Body of pancreas (tissue), 4 donors: ENCODE results near the gene FLOT2. TPM values are rescaled to one million over a fixed set of nuclear protein-coding genes. Genes with fewer than 3 reads are reported as not detected.

Source experiments
- ATAC-seq: fragments of 150-250 bp; one replicate; pipeline ENCODE4 v1.9.1; 2016
- DNase-seq, 4 donors: peaks; one replicate each; pipeline ENCODE4 v3.0.0-alpha.2; 2019
- H3K27ac ChIP-seq, 4 donors: fragments of 200-600 bp; sonication (generic); 1 replicate in 3 of 4; 2 replicates in 1 of 4; pipeline versions ENCODE4 v1.5.1 to v1.6.1; 2016 to 2019; ENCODE audit warnings: mild to moderate bottlenecking in 1 of 4, mixed read lengths in 1 of 4, moderate library complexity in 1 of 4
- H3K27me3 ChIP-seq, 2 donors: fragments of 200-600 bp; sonication (generic); one replicate each; pipeline ENCODE4 v1.6.0; 2016; ENCODE audit warnings: mild to moderate bottlenecking in 1 of 2
- H3K36me3 ChIP-seq, 2 donors: fragments of 200-600 bp; sonication (generic); replicated peaks in 1 of 2; 2 replicates each; pipeline ENCODE4 v1.5.1; 2016; ENCODE audit warnings: low read depth in 2 of 2; ENCODE audit not compliant: insufficient read depth in 1 of 2
- H3K4me1 ChIP-seq: fragments of 200-600 bp; sonication (generic); one replicate; pipeline ENCODE4 v1.6.0; 2016
- H3K4me3 ChIP-seq, 2 donors: fragments of 200-600 bp; sonication (generic); 1 replicate in 1 of 2; 2 replicates in 1 of 2; pipeline ENCODE4 v1.5.1; 2016 to 2019
- H3K9me3 ChIP-seq, 3 donors: fragments of 200-600 bp; sonication (generic); 1 replicate in 2 of 3; 2 replicates in 1 of 3; pipeline ENCODE4 v1.5.1; 2016
- POLR2A ChIP-seq, 3 donors: fragments of 450-650 bp; IDR thresholded peaks; one replicate each; pipeline ENCODE4 v1.6.1; 2016; ENCODE audit warnings: antibody characterized with exemption in 3 of 3, mild to moderate bottlenecking in 2 of 3
- WGBS, 2 donors: methylation state at CpG; one replicate each; pipeline ENCODE4 v1.1.5; 2017; 5-methylcytosine and 5-hydroxymethylcytosine counted together
- intact Hi-C: fragments of 100-400 bp; cut with DNase I; formaldehyde crosslinking; loops from one replicate; pipeline ENCODE4 v1.15.1; 2023
- total RNA-seq, 2 donors: library from RNA; depleted of rRNA; stranded (reverse); fragments of >200 nt; gene quantifications; one replicate each; pipeline ENCODE4 v1.1.0, GENCODE V29; 2016
- TF ChIP-seq, protein P1 (sequence below), 7 experiments: fragments of 450-650 bp in 4 of 7; fragments of 200-600 bp in 3 of 7; sonication (generic) in 3 of 7; IDR thresholded peaks; one replicate each; pipeline ENCODE4 v1.5.1; 2016 to 2019; ENCODE audit warnings: antibody characterized with exemption in 7 of 7

Gene FLOT2
- total RNA-seq, 2 donors from 2014 or later: 26.0 to 32.4 TPM

DNA sequence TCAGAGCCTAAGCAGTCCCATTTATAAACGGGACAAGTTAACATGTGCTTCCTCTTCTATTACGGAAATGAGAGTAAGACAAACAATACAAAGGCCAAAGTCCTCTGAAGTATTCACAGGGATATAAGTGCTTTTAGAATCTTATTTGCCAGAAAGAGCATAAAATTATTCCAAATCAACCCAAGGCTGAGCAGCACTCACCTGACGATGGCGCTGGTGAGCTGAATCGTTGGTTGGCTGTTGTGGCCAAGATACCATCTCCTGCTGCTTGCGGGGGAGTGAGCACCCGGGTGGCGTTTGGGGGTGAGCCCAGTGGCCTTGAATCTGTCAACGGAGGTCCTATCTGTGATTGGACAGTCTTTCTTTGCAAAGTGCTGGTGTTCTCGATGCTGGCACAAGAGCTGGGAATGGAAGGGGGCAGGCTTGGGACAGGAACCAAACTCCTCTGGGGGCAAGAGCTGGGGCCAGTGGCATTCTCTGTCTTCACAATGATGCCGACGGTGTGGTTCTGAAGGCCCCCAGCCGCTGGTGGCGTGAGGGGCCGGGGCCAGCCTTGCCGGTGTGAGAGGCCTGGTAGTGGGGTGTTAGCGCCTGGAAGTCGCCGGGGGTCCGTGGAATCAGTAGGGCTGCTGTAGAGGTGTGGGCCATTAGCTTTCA lies 14.9 kb upstream of the FLOT2 start:
- no peak overlapping the region for H3K27ac ChIP-seq
- WGBS, 2 donors: 55 to 66% methylated on average over 20 of the region's 20 CpGs
- no peaks in the 10 kb centered on the region for H3K9me3 ChIP-seq
- peaks cover 17 to 50% of the 10 kb centered on the region in 2 donors for H3K36me3 ChIP-seq
- intact Hi-C loops: no loop called here
- H3K4me3 ChIP-seq: no peak overlapping the region
- ATAC-seq (no peak), DNase-seq (no peak)
- TF ChIP-seq POLR2A (IDR thresholded peaks at IDR 0.05): no peak
- TF ChIP-seq, protein P1, sequence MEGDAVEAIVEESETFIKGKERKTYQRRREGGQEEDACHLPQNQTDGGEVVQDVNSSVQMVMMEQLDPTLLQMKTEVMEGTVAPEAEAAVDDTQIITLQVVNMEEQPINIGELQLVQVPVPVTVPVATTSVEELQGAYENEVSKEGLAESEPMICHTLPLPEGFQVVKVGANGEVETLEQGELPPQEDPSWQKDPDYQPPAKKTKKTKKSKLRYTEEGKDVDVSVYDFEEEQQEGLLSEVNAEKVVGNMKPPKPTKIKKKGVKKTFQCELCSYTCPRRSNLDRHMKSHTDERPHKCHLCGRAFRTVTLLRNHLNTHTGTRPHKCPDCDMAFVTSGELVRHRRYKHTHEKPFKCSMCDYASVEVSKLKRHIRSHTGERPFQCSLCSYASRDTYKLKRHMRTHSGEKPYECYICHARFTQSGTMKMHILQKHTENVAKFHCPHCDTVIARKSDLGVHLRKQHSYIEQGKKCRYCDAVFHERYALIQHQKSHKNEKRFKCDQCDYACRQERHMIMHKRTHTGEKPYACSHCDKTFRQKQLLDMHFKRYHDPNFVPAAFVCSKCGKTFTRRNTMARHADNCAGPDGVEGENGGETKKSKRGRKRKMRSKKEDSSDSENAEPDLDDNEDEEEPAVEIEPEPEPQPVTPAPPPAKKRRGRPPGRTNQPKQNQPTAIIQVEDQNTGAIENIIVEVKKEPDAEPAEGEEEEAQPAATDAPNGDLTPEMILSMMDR (IDR thresholded peaks at IDR 0.05): peak in 5 of 7 experiments; percentile 4 to 33 (median 22)
- no peaks in the 10 kb centered on the region for H3K27me3 ChIP-seq
- H3K4me1 ChIP-seq: no peaks in the 10 kb centered on the region

DNA sequence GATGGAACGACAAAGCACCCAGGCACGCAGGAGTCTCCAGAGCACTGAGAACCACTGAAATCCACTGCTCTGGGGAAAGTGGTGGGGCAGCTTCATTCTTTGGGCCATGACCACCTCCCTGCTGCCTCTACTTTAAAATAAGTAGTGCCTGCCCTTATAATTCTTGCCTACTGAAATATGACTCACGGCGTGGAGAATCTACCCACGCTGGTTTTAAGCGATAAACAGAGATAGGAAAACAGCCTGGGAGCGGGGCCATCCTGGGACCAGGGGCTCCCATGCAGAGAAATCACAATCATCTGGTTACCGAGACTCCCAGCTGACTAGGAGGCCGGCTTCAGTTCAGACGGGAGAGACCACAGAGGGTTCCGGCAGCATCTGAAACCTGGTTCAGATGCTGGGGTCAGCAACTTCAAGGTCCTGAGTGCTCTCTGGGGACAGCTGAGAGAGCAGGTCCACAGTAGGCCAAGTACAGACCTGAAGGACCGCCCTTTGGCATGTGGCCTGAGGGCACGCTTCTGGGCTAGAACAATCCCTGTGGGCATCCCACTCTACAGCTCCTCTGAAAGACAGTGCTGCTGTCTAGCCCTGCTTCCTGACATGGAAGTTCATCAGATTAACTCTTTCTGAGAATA lies 14.0 kb upstream of the FLOT2 start:
- TF ChIP-seq, protein P1 (IDR thresholded peaks at IDR 0.05): no peak
- no peak for TF ChIP-seq POLR2A (IDR thresholded peaks at IDR 0.05)
- Histone ChIP-seq H3K36me3 (peaks cover 13 to 49% of the 10 kb centered on the region in 2 donors), H3K27ac (no peak overlapping the region), H3K4me1 (no peaks in the 10 kb centered on the region), H3K9me3 (no peaks in the 10 kb centered on the region), H3K4me3 (no peak overlapping the region), H3K27me3 (no peaks in the 10 kb centered on the region)
- DNase-seq (no peak), ATAC-seq (no peak)
- 89 to 92% methylated on average over 10 to 13 of the region's 13 CpGs for WGBS, 2 donors
- intact Hi-C loops: no loop called here

DNA sequence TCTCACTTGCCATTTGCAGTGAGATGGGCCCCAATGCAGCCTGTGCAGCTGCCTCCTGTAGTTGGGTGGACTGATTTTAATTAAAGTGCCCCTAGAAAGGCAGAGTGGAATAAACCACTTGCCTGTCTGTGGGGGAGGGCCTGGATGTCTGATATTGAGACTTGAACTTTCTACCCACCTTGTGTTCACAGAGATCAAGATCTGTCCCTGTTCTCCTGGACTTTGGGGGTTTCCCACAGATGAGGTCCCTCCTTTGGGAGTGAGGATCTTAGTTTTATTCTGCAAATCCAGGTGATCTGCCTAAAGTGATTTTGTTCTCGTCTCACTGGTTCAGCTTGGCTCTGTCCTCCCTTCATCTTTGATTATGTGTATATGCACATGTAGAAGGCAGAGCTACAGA lies 13.0 kb upstream of the FLOT2 start:
- Histone ChIP-seq H3K4me3 (no peak overlapping the region), H3K27ac (no peak overlapping the region), H3K27me3 (no peaks in the 10 kb centered on the region), H3K9me3 (no peaks in the 10 kb centered on the region), H3K36me3 (peaks cover 13 to 51% of the 10 kb centered on the region in 2 donors), H3K4me1 (no peaks in the 10 kb centered on the region)
- 93 to 100% methylated on average over 1 of the region's 1 CpG for WGBS, 2 donors
- DNase-seq (no peak), ATAC-seq (no peak)
- no peak for TF ChIP-seq POLR2A (IDR thresholded peaks at IDR 0.05)
- TF ChIP-seq, protein P1 (IDR thresholded peaks at IDR 0.05): no peak
- intact Hi-C loops: no loop called here

DNA sequence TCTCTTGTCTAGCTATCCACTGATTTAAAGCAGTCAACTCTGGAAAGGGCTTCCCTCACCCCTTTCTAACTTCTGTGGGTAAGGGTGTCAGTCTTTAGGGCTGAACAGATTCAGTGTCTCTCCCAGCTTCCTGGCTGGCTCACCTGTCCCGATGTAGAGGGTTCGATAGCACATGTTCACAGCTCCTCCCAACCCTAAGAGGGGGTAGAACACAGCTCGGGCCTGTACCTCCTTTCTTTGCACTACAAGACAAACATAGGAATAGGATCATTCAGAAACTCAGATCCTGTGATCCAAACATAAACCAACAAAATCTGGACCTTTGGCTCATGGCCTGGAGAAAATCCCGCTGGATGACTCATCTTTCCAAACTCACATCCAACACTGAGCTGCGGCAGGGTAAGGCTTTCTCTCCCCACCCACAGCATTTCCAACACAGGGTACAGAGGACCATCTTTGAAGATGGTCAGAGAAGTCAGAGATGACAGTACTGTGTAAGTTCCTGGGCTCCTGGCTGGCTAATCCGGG lies 11.2 kb upstream of the FLOT2 start:
- H3K36me3 ChIP-seq: peaks cover 9 to 41% of the 10 kb centered on the region in 2 donors
- no peak overlapping the region for H3K27ac ChIP-seq
- intact Hi-C loops: loop anchor here (5.0 kb wide), 1 partner anchor 141 kb away; no protein-coding TSS in a partner anchor

More for the DNA sequence above, 11.2 kb upstream of the FLOT2 start:
- ATAC-seq (no peak), DNase-seq (no peak)
- peaks cover 2% of the 10 kb centered on the region for H3K4me1 ChIP-seq
- TF ChIP-seq, protein P1 (IDR thresholded peaks at IDR 0.05): no peak
- TF ChIP-seq POLR2A (IDR thresholded peaks at IDR 0.05): no peak
- no peaks in the 10 kb centered on the region for H3K9me3 ChIP-seq
- no peak overlapping the region for H3K4me3 ChIP-seq
- H3K27me3 ChIP-seq: no peaks in the 10 kb centered on the region
- WGBS, 2 donors: 57 to 67% methylated on average over 6 of the region's 6 CpGs
